ENCODE measurements around the gene CFAP77.
"Not testable (repeated sequence)": the region's sequence is repeated elsewhere in the genome, so short reads cannot be mapped to it uniquely, and the experiment has no call there.

Gene CFAP77

DNA sequence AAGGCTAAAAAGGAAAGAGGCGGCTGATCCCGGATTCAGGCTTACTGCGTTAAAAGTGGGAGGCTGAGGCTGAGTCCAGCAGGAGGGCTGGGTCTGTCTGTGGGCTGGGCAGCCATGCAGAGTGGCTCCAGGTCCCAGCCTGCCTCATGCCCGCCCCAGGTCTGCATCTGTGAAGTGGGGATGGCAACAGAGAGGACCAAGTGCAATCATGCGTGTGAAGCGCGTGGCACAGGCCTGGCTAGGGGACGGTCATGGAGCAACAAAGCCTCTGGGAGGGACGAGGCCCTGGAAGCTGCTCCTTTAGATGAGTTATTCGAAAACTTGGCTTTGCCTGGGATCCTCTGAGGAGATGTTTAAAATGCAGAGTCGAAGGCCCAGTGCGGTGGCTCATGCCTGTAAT is 142.0 kb downstream of the CFAP77 start:
- DNase-seq: no peak

DNA sequence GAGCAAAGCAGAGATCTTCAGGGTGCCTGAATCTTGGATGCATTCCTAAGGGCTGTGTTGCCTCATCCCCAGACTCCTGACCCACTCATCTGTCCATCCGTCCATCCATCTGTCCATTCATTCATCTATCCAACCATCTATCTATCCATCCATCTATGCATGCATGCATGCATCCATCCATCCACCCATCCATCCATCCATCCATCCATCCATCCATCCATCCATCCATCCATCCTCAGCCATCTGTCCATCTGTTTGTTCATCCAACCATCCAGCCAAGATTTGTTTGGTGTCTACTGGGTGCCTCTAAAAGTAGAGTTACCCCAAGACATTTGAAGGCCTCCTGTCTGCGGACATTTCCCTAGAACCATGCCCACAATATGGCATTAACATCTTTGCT is 144.7 kb downstream of the CFAP77 start:
- no peak for DNase-seq

DNA sequence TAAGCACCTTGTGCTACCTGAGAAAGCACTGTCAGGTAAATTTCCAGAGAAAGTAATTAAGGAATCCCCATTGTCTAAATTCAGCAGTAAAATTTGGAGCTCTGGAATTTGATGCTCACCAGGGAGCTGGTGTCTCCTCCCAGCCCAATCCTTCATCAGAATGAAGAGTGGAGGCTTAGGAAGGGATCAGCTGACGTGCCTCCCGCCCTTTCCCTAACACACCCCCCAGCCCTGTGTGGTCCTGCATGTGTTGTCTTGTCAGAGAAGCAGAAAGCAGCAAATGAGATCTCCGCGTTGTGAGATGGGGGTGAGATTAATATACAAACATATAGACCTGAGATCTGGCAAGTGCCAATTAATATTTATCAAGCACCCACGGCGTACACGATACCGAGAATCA is 145.5 kb downstream of the CFAP77 start:
- no peak for DNase-seq

DNA sequence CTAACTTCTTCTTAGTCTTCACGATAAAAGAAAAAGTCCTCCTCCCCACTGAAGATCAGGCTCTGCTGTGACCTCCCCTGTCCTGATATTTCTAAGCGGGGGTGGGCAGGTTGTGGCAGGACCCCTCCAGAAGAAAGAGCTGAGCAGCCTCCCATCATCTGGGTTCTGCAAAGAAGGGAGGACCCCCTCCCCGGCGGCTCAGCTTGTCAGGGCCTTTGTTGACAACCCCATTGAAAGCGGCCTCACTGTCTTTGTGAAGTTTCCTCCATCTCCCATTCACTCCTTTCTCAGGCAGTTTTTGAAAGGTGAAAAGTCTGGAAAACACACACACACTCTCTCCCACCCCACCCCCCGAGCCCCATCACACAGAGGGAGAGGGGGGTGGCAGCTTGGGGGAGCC is 146.2 kb downstream of the CFAP77 start:
- DNase-seq: no peak

DNA sequence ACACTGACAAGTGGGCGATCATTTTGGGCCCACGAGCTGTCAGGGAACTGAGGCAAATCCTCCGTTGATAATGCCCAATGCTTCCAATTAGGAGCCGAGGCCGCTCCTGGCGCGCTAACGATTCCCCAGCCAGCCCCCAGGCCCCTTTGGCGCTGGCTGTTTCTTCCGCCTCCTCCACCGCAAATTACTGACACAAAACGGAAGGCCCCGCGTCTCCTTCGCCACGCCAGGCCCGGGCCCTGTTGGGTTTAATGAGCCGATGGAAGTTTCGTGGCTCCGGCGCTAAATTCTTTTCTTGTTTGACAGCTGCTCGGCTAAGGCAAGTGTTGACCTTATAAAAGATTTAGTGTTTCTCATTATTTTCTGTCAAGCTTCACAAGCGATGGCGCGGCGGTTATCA is 146.7 kb downstream of the CFAP77 start:
- DNase-seq: no peak

DNA sequence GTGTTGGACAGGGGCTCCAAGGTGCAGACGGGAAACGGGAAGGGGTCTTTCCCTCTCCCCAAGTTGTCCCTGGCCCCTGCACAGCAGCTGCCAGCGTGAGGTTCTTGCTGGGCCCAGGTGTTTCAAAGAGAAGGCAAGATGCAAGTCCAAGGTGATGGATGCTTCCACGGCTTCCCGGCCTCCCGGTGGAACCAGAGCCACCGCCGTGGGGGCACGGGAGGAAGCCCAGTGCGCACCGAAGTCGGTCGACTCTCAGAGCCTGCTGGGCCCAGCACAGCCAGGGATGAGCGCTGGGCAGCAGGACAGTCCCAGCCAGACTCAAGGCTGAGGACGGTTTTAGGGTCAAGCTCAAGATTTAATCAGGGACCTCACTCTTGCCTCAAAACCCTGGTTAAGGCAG is 147.1 kb downstream of the CFAP77 start:
- DNase-seq: no peak

DNA sequence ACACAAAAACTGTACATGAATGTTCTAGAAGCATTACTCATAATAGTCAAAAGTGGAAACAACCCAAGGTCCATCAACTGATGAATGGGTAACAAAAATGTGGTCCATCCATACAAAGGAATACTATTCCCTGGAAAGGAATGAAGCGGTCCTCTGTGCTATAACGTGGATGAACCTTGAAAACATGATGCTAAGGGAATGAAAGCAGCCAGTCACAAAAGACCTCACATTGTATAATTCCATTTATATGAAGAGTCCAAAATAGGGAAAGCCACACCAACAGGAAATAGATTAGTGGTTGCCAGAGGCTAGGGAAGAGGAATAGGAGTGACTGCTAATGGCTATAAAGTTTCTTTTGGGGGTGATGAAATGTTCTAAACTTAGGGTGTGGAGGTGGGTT is 149.7 kb downstream of the CFAP77 start:
- no peak for DNase-seq

DNA sequence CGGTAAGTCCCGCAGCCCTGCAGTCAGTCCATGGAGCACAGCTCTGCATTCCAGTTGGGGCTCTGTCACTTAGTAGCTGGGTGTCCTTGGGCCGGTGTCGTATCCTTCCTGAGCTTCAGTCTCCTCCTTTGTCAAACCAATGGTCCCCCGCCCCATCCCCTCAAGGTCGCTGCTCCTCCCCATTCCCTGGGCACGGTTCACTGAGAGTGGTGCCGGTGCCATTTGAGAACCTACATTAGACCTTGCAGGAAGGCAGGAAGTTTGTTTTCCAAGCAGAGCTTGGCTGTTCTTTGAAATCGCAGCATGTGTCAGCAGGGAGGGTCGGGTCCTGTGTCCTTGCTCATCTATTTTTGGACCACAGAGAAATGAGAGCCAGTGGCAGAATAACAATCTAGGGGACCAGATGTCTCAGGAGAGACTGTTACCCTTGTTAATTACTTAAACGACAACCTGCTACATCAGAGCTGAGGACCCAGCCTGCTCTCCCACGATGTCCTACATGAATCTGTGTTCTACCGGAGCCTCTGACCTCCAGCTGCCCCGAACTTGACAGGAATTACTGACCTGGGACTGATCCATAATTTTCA is 150.7 kb downstream of the CFAP77 start:
- DNase-seq: no peak

DNA sequence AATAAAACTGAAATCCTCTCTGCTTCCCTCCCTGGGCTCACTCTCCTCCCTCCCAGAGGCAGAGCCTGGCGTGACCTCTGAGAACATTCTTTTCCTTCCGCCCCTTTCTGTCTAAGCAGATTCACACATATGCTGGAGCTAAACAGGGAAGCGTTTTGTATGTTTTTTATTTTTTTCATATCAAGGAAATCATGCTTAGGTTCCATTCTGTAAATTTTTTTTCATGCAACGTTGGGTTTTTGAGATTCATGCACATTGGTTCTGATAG is 152.2 kb downstream of the CFAP77 start:
- DNase-seq: no peak

DNA sequence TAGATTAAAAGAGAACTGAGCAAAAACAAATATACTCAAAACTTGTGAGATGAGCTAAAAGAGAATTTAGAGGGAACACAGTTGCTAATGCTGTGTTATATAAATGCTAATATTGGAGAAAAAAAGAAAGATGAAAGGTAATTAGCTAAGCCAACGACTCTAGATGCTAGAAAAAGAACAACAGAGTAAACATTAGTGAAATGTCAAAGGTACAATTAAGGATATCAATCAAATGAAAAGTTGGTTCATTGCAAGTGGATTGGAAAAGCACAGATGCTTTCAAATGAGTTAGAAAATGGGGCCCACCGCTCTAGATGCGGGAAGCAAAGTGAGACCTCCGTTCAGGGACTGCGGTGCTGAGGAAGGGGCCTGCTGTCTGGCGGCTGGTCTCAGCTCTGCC is 154.5 kb downstream of the CFAP77 start:
- DNase-seq: no peak

DNA sequence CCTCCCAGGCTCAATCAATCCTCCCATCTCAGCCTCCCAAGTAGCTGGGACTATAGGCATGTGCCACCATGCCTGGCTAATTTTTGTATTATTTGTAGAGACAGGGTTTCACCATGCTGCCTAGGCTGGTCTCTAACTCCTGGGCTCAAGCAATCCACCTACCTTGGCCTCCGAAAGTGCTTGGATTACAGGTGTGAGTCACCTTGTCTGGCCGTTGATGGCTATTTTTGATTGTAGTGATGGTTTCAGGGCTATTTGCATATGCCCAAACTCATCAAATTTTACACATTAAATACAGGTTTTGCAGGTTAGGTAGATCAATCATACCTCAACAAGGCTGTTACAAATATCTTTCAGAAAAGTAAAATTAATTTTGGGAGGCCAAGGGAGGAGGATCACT is 158.8 kb downstream of the CFAP77 start:
- DNase-seq: not testable (repeated sequence)

DNA sequence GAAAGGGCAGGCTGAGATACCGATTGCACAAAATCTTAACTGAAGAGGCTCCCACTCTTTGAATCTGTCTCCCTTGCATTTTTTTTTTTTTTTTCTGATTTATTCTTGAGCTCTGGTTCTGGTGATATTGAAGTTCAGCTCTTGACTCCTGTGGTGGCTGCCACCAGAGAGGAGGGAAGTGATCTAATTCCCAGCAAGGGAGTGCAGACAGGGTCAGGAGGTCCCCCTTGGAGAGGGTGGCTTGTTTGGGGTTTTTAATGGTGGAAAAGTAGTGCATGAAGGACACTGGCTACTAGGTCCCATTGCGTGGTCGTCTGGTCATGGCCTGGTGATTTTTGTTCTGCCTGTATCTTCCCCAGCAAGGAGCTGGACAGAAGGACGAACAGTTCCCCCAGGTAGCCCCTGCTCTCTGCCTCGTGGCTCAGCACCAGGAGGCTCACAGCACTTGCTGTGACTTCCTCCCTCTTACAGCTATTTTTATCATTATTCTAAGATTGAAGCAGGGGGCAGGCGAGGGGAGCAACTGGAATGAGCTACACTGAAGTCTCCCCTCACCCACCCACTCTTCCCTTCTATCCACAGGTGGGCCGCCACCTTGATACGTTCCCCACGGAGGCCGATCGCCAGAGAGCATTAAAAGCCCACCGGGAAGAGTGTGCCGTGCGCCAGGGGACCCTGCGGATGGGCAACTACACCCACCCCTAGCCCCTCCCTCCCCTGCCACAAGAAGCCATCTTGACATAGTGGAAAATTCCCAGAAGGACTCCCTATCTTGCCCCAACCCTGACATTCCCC is 162.0 kb downstream of the CFAP77 start:
- DNase-seq: no peak

DNA sequence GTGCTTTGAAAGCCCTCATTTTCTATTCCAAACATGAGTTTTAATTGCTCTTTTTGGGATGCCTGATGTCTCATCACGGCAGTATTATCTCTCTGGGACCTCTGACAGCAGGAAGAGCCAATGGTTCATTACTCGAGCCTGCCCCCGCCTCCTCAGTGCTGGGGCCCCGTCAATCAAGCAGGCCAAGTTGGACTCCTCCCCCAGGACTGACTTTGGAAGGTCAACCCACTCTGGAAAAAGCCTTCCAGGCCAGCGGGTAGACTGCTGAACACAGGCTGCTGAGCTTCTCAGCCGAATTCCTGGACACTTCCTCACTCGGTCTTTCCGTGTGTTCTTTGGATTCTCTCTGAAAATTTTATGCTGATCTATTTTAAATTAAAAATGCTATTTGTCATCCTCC is 162.9 kb downstream of the CFAP77 start:
- DNase-seq: no peak

DNA sequence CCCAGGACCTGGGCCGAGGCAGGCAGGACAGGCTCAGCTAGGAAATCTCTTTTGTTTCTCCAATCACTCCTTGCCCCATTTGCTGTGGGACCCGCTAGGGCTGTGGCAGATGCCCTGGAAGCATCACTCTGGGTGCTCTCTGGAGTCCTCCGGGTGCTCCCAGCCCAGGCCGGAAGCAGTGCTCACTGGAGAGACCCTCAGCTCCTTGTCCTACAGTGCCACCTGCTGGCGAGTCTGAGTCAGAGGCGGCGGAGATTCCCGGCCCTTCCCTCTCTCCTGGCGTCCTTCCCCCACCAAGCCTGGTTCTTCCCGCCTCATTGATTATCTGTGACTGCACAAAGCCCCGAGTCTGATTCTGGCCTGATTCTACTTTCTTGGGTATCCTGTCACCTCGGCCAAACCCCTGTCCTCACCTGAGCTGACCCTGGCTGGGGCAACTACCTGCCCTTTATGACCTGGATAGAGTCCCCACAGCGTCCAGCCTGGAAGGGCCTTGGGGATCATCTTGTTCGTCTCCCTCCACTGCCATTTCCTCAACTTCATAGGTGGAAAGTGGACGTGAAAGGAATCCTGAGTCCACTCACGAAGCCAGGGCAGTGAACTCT is 165.1 kb downstream of the CFAP77 start:
- no peak for DNase-seq

DNA sequence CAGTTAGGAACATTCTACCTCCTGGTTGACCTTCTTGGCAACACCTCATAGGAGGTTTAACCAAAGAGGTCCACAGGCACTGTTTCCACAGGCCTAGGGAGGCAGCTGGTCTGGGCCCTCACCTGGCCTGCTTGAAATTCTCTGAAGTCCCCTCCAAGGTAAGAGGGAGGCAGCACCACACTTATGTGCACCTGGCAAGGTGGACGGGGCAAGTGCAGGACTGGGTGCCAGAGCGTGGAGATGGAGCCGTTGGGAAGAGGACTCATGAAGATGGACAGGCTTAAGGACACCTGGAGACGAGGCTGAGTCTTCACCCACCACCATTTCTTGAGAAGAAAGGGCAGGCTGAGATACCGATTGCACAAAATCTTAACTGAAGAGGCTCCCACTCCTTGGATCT is 165.8 kb downstream of the CFAP77 start:
- DNase-seq: no peak

DNA sequence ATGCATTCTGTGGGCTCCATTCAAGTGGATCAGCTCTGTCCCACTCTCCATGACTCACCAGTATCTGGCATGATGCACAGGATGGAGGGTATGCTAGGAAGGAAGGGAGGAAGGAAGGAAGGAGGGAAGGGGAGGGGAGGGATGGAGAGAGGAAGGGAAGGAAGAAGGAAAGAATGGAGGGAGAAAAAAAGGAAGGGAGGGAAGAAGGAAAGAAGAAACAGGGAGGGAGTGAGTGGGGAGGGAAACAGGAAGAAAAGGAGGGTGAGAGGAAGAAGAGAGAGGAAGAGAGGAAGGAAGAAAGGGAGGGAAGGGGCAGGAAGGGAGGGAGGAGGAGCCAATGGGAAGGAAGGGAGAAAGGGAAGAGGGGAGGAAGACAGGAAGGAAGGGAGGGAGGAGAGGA is 167.1 kb downstream of the CFAP77 start:
- DNase-seq: no peak

DNA sequence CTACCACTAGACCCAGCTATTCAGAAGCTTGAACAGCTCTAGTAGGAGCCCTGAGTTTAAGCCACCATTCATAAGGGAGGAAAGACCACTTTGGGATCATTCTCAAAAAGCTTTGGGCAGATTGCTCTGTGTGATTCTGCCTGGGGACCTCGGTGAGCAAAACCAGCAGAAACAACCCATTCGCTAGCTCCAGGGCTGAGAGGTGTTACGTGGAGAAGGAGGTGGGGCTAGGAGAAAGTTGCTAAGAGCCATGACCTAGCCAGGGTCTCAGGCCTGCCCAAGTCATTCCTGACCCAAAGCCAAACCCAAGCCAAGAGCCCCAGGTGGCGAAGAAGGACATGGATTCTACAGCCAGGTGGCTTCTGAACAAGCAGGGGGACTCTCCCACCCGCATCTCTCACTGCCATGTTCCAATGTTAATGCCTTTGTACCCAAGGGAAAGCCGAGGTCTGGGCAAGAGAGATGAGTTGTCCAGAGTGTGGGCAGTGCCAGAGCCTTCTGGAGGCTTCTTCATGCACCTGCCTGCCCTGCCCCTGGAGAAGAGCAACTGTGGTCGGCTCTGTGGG is 168.4 kb downstream of the CFAP77 start:
- DNase-seq: no peak

DNA sequence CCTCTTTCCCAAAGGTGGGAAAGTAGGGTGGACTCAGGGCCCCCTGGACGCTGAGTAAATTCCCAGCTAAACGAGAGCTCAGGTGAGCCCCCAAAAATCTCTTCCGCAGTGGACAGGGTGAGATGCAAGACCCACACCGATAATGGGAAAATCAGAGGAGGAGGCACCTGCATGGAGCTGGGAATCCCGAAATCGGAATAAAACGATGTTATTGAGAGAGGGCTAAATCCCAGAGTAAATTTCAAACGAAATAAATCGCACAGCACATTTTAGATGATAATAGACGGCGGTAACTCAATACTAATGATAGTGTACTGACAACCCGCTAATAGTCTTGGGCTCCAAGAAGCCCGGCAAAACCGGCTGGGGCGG is 169.4 kb downstream of the CFAP77 start:
- DNase-seq: no peak

DNA sequence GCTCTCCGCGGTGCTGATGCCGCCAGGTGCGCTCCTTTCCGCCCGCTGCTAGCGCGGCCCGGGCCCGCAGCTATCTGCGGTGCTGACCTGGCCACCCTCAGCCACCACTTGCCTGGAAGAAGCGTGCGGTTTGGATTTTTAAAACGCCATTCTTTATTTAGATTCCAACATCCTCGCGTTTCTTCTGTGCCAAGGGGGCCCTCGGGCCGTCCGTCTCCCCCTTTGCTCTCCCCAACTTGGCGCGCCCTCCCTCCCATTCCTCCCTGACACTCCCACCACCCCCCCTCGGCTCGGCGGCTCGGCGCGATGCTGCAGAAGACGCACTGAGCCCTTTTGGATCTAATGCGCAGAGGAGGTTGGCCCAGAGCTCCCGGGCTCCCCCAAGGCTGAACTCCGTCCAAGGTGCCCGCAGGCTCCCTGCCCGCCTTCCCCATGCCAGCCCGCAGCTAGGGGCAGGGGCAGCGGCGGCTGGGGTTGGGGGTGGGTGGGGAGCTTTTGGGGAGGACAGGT is 172.3 kb downstream of the CFAP77 start, which contains the start of gene BARHL1:
BARHL1 (plus strand) TSS at position 331 of the 510 bp plus-strand sequence. CDS start 192 bp downstream, outside the sequence.
- DNase-seq: no peak

DNA sequence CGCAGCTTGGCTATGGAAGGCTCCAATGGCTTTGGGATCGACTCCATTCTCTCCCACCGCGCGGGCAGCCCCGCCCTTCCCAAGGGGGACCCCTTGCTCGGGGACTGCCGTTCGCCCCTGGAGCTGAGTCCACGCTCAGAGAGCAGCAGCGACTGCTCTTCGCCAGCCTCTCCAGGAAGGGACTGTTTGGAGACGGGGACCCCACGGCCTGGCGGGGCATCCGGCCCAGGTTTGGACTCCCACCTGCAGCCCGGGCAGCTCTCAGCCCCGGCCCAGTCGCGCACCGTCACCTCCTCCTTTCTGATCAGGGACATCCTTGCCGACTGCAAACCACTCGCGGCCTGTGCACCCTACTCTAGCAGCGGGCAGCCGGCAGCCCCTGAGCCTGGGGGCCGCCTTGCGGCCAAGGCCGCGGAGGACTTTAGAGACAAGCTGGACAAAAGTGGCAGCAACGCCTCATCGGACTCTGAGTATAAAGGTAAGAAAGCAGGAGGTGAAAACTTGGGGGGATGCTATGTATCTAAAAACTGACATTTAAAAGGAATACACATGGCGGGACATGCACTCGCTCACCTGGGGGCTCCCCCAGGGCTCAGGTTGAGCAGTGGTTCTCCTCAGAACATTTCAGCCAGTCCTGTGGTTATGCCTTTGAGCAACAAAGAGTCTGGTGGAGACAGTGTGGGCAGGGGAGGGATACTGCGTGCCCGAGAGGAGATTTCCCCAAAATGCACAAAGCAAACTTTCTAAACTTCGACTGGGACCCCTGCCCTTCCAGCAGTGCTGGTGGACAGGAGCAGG is 173.0 kb downstream of the CFAP77 start:
- DNase-seq: no peak

DNA sequence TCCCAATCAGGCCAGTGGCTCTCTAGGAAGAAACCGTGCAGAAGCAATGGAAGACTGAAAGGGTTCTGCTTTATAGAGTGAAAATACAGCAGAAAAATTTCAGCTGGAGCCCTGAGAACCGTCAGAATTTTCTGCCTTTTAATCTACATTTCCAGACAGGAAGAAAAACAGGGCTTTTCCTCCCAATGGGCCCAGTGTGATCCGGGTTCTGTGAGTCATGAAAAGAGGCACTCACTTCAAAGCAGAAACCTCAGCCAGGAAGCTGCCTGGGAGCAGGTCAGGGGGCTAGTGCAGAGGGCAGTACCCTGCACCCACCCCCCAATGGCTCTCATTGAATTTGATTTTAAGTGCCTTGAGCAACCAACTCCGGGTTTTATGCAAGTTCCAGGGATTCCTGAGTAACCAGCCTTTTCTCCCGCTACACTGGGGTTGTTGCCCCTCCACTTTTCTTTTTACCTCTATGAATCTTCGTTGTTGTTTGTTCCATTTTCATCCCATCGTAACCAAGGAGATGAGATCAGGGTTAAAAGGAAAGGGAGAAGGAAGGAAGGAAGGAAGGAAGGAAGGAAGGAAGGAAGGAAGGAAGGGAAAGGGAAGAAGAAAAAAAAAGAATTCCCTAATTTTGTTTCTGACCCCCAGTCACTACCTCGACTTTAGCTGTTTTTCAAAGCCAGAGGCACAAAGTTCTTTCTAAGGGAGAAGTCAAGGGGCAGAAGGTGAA is 173.7 kb downstream of the CFAP77 start:
- no peak for DNase-seq

All from NCI-H2081 treated with DMSO at 0.1 percent for 48 hours (cell line).